CD1c-positive myeloid dendritic cell (primary cell): Measurements from ENCODE around the gene ZNF333.
"Not testable (repeated sequence)": the region's sequence is repeated elsewhere in the genome, so short reads cannot be mapped to it uniquely, and the experiment has no call there.

Experiments
- DNase-seq: peaks from one replicate; pipeline ENCODE4 v3.0.0-alpha.2; 2016; ENCODE audit errors: extremely low spot score

ZNF333 gene

DNA sequence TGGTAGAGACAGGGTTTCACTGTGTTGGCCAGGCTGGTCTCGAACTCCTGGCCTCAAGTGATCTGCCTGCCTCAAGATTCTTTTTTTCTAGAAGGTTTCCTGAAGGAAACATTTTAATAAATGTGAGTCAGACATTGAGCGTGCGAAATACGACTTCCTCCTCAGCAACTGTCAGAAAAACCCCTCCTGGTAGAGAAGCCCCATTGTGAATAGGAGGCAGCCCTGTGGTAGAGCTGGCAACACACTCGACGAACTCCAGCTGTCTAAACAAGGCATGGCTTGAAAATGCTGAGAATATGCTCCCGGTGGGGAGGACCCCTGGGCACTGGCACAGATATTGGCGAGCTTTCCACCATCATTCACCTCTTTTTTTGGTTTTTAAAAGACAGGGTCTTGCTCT is 9.8 kb downstream of the ZNF333 start:
- no peak for DNase-seq

DNA sequence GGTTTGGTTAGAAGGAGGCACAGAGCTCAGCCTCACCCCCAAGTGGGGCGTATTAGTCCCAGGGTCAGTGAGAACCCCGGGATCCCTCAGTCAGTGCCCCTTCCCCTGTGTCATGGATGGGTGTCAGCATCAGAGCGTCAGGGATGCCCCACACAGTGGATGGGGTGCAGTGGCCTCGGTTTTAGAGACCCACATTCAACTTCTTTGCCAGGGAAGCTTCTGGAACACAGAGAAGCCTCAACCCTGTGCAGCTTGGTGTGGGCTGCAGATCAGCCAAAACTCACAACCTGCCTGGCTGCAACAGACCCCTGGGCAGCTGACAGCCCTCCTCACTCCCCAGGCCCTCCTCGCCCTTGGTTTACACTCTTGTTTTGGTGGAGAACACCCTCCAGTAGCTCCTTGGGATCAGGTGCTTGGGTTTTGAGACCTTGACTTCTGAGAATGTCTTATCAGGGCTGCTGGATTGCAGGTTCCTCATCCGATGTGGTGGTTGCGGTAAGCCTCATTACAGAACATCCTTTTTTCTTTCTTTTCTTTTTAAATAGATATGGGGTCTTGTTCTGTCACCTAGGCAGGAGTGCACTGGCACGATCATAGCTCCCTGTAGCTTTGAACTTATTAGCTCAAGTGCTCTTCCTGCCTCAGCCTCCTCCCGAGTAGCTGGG is 11.0 kb downstream of the ZNF333 start:
- DNase-seq: no peak

DNA sequence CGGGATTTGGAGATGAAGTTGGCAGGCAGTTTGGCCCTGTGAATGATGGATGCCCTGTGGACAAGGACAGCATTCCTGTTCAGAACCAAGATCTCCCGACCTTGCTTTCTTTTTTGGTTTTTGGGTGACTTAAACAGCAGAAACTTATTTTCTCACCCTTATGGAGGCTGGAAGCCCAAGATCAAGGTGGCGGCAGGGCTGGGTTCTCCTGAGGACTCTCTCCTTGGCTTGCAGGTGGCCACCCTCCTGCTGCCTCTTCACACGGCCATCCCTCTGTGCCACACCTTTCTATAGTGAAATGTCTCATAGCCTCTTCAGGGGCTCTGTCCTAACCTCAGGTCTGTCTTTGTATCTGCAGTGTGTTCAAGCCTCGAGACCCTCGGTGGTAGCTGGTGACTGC is 14.0 kb downstream of the ZNF333 start:
- no peak for DNase-seq

DNA sequence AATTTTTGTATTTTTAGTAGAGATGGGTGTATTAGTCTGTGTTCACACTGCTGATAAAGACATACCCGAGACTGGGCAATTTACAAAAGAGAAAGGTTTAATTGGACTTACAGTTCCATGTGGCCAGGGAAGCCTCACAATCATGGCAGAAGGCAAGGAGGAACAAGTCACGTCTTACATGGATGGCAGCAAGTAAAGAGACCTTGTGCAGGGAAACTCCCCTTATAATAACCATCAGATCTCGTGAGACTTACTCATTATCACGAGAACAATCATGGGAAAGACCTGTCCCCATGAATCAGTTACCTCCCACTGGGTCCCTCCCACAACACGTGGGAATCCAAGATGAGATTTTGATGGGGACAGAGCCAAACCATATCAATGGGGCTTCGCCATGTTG is 14.6 kb downstream of the ZNF333 start:
- DNase-seq: no peak

DNA sequence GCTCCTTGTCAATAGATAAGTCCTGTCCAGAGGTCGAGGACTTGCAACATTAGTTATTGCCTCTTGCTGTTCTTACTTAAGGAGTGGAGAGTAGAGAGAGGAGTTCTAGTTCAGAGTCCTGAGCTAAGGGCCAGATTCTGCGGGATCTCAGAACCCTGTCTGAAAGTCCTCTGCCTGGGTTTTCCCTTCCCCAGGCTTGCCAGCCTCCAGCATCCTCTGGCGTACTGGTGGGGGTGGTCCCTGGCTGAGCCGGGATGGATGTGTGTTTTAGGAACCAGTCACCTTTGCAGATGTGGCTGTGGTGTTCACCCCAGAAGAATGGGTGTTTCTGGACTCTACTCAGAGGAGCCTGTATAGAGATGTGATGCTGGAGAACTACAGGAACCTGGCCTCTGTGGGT is 26.0 kb downstream of the ZNF333 start:
- no peak for DNase-seq

DNA sequence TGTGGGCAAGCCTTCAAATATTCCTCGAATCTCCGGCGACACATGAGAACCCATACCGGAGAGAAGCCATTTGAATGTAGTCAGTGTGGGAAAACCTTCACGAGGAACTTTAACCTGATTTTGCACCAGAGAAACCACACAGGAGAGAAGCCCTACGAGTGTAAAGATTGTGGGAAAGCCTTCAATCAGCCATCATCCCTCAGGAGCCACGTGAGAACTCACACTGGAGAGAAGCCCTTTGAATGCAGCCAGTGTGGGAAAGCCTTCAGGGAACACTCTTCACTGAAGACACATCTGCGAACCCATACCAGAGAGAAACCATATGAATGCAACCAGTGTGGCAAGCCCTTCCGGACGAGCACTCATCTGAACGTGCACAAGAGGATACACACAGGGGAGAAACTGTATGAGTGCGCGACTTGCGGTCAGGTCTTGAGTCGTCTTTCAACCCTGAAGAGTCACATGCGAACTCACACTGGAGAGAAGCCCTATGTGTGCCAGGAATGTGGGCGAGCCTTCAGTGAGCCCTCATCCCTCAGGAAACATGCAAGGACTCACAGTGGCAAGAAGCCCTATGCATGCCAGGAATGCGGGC is 28.8 kb downstream of the ZNF333 start:
- DNase-seq: no peak

DNA sequence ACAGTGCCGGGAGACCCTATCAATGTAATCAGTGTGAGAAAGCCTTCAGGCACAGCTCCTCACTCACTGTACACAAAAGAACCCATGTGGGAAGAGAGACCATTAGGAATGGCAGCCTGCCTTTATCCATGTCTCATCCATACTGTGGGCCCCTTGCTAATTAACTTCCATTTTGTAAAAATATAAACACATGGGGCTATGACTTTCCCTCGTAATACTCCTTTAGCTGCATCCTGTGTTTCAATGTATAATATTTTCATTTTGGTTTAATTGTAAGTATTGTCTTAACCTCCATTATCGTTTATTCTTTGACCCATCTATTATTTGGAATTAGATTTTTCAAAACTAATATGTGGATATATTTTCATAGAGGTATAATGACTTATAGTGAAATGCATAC is 29.3 kb downstream of the ZNF333 start:
- DNase-seq: no peak

DNA sequence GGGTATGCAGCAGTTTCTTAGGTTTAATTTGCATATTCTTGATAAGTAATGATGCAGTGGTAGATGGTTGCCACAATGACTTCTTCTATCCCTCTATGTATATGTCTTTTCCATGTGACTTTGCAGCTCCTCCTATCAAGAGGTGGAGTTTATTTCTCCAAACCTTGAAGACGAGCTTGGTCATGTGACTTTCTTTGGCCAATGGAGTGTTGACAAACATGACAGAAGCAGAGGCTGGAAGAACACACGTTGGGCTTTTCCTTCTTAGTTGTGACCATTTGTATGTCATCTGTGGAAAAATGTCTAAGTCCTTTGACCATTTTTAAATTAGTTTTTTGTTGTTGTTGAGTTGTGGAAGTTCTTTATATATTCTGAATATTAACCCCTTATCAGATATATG is 32.3 kb downstream of the ZNF333 start:
- DNase-seq: no peak

DNA sequence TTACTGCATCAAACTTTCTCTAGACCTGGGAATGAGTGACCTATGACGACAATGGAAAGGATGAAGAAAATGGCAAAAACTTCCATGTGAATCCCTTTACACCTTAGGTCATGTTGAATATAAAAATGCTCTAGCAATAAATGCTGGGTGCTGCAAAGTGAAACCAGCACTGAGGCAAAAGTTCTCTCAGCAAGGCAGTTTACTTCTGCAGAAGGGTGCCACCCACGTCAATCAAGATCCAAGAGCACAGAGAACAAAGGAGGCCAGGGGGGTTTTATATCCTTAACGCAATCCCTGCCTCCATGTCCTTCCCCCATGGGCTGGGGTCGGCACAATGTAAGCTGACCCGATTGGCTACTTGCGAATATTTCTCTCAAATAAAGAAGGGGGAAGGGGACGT is 38.7 kb downstream of the ZNF333 start:
- no peak for DNase-seq

DNA sequence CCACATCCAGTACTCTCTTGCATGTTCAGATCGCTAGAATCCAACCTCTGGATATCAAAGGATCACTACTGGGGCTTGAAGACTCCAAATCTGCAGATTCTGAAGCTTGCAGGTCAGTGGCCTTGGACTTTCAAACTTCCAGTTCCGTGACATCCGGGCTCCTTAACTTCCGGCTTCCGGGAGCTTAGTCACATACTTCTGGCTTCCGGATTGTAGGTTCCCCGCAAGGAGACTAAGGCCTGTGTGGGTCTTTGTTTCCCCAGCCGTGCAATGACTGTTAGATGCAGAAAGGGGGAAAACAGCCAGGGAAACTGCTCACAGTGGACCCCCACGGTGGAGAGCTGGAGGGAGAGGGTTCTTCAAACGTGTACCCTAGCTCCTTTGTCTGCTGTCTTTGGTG is 41.4 kb downstream of the ZNF333 start:
- no peak for DNase-seq

DNA sequence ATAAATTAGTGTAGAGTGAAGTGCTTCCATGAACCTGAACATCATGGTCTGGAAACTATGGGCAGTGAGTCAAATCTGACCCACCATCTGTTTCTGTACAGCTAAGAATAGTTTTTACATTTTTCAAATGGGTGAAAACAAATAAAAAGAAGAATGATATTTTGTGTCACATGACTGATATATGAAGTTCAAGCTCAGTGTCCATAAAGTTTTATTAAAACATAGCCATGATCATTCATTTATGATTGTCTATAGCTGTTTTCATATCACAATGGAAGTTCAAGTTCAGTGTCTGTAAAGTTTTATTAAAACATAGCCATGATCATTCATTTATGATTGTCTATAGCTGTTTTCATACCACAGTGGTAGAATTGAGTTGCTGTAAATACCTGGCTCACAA is 42.7 kb downstream of the ZNF333 start:
- DNase-seq: no peak

DNA sequence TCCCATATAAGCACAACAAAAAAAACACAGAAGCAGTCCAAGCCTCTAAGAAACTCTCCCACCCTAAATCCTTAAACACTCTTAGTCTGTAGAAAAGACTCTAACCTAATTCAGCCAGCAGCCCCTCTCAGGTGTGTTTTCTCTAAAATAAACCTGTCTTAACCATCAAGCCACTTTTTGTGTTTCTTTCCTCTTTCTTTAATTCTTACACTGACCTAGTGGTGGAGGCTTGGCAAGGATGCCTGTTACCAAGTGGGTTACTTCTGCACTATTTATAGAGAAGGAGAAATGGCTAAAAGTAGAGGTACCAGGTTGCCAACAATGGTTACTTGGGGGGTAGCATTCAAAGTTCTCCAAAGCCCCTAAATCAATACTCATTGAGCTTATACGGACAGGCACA is 43.7 kb downstream of the ZNF333 start:
- no peak for DNase-seq

DNA sequence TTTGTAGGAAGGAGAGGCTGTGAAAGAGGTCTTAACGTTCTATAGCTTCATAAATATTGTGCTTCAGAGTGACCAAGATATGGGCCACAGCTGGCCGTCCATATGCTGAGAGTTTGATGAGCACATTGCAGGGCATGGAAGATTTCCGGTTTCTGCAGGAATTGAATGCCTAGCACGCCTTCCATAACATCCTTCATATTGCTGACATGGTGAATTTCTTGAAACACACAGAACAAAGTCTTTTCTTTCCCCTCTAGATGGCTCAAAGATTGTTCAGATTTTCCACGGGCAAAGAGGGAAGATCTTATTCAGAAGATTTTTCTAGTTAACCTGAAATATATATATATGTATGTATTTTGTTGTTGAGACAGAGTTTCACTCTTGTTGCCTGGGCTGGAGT is 46.1 kb downstream of the ZNF333 start:
- no peak for DNase-seq

DNA sequence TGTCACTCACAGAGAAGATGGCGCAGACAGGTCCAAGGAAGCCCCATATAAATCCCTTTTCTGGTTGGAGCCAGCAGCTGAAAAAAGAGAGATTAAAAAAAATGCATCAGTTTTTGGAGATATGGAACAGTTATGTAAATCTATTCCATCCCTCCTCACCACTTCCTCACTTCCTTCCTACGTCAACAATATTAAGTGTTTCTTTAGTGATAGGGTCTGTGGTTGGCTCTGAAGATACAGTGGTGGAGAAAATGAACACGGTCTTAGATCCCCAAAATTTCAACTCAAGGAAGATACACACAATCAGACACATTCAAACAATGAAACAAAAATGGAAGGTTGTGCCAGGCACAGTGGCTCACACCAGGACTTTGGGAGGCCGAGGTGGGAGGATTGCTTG is 57.0 kb downstream of the ZNF333 start:
- DNase-seq: no peak

DNA sequence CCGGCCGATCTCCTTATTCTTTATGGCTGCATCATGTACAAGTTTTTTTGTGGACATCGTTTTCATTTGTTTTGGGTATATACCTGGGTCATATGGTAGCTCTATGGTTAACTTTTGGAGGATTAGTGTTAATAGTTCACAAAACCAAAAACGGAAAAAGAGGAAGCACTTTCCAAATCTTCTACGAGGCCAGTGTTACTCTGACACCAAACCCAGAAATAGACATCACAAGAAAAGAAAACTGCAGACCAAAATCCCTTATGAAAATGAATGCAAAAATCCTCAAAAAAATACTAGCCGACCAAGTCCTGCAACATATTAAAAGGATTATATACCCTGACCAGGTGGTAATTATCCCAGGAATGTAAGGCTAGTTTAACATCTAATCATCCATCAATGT is 58.8 kb downstream of the ZNF333 start:
- DNase-seq: no peak

DNA sequence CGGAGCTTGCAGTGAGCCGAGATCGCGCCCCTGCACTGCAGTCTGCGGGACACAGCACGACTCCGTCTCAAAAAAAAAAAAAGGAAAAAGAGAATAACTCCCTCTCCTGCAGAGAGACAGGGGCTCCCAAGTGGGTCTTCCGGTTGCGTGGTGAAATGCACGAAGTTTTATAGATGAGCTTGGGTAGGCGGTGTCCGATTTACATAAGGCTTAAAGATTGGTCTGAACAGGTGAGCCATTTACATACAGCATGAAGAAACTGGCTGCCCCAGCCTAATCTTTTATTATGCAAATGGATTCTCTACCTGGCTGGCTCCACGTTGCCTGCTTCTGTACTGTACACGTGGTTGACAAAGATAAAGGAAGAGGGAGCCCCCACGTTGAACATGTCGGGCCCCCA is 69.0 kb downstream of the ZNF333 start:
- no peak for DNase-seq

DNA sequence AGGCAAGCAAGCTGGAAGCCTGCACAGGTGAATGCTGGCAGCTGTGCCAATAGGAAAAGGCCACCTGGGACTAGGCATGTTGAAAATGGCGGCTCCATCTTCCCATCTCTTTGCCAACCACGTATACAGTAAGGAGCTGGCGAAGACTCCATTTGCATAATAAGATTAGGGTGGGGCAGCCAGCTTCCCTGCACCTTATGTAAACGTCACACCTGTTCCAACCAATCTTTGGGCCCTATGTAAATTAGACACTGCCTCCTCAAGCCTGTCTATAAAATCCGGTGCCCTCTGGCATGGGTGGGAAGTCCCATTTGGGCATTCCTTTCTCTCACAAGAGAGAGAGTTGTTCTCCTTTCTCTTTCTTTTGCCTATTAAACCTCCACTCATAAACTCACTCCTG is 71.8 kb downstream of the ZNF333 start:
- DNase-seq: no peak

DNA sequence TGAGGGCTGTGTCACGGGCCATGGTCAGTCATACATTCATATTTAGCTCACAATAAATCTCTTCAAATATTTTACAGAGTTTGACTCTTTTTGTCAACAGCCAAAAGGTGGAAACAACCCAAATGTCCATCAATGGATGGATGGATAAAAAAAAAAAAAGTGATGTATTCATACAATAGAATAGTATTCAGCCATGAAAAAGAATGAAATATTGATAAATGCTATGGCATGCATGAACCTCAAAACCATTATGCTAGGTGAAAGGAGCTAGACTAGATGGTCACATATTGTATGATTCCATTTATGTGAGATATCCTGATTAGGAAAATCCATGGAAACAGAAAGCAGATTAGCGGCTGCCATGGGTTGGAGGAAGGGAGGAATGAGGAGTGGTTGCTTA is 72.3 kb downstream of the ZNF333 start:
- no peak for DNase-seq

DNA sequence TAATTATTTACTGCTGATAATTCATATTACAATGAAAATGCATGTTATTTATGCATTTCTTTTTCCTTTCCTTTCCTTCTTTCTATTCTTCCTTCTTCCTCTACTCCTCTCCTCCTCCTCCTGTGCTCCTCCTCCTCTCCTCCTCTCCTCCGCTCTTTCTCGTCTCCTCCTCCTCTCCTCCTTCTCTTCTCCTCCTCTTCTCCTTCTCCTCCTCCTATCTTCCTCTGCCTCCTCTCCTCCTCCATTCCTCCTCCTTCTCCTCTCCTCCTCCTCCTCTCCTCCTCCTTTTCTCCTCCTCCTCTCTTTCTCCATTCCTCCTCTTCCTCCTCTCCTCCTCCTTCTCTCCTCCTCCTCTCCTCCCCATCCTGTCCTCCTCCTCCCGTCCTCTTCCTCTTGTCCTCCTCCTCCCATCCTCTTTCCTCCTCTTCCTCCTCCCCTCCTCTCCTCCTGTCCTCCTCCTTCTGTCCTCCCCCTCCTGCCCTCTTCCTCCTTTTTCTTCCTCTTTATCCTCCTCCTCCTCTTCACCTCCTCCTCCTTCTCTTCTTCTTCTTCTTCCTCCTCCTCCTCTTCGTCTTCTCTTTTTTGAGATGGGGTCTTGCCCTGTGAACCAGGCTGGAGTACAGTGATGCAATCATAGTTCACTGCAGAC is 73.8 kb downstream of the ZNF333 start:
- no peak for DNase-seq

DNA sequence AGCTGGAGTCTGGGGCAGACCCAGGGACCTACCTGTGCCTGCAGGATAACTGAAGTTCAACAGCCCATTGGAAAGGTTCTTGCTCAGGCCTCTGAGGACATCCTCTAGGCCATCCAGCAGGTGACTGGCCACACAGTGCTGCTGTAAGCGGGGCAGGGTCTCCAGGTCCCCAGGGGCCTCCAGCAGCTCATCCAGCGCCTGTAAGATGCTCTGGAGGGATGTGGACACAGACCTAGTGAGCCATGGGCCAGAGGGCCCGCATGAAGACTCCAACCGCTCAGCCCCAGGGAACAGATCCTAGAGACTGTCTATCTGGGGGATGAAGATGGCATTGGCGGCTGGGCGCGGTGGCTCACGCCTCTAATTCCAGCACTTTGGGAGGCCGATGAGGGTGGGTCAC is 74.6 kb downstream of the ZNF333 start:
- DNase-seq: no peak

DNA sequence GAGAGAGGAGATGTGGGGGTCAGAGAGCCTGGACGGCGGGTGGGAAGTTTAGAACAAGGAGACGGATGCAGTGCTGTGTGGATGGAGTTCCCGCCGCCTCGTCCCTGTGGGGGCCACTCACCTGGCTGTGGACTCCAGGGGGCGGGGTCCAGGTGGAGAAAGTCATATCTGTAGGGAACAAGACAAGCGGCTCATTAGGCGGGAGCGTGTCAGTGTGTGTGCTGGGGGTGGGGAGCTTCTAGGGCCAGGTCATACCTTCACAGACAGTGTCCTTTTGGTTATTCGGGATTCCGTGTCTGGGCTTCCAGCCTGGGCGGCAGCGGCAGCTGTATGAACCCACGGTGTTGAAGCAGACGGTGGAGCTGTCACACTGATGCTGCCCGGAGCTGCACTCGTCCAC is 75.6 kb downstream of the ZNF333 start:
- not testable (repeated sequence) for DNase-seq

DNA sequence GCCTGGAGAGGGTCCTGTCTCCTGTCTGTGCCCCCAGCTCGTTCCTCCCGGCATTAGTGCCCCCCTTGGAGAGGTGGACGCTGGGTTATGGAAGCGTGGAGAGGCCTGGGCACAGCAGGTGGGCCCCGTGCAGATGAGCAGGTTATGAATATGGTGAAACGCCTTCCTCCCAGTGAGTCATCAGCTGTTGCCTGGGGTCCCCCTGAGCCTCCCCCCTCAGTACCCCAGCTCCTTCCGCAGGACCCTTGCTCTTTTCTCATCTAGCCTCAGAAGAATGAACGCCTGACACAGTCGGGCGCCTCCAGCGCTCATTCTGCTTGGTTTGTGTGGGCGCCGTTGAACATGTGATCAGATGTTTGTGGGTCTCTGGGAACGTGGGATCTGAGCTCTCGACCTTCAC is 76.0 kb downstream of the ZNF333 start:
- not testable (repeated sequence) for DNase-seq

DNA sequence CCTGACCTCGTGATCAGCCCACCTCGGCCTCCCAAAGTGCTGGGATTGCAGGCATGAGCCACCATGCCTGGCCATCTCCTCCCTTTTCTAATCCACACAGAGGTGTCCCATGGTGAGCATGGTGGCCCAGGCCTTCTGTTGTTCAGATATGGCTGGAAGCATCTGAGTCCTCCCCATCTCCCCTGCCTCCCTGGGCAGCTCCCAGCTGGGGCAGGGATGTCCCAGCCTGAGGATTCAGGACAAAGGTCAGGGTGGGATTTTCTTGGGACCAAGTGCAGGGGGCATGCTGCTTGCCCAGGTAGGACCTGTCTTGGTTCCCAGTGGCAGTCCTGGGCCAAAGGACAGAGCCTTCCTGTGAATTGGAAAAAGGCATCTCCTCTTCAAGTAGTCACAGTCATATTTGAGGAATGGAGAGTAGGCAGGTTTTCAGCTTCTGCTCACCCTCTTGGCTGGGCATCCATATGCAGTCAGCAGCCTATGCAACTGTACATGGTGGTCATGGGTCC is 77.7 kb downstream of the ZNF333 start:
- no peak for DNase-seq
